GM19328 (cell line): ENCODE measurements around the gene CDK14.

Source experiments
- ATAC-seq: cut with Tn5 transposase; IDR thresholded peaks from one replicate; pipeline ENCODE4 v1.9.1; 2021; ENCODE audit warnings: mild to moderate bottlenecking, moderate library complexity; ENCODE audit not compliant: unreplicated experiment

Gene CDK14

GRCh38 chr7:90595801-90596670 lies at the start of gene CDK14:
Gene CDK14 (plus strand): TSS chr7:90596321. CDS start chr7:90596628, 307 bp downstream.
- peak; percentile 48 for ATAC-seq

GRCh38 chr7:90551036-90551435 lies 45.1 kb upstream of the CDK14 start:
- ATAC-seq, result no peak

GRCh38 chr7:90552521-90552920 lies 43.6 kb upstream of the CDK14 start:
- ATAC-seq, result no peak

GRCh38 chr7:90560730-90561129 lies 35.4 kb upstream of the CDK14 start:
- no peak for ATAC-seq

- ATAC-seq, result no peak
Measured at GRCh38 chr7:90563286-90563685, 32.8 kb upstream of the CDK14 start.

DNA sequence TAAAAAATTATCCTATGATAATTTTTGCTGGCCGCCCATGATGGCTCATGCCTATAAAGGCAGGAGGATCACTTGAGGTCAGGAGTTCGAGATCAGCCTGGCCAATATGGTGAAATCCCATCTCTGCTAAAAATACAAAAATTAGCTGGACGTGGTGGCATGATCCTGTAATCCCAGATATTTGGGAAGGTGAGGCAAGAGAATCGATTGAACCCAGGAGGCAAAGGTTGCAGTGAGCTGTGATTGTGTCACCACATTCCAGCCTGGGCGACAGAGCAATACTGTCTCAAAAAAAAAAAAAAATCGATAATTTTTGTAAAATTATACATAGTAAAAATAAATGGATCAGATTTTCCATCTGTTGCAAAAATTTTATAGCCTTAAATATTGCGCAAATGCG lies 31.7 kb upstream of the CDK14 start:
- ATAC-seq, result no peak

DNA sequence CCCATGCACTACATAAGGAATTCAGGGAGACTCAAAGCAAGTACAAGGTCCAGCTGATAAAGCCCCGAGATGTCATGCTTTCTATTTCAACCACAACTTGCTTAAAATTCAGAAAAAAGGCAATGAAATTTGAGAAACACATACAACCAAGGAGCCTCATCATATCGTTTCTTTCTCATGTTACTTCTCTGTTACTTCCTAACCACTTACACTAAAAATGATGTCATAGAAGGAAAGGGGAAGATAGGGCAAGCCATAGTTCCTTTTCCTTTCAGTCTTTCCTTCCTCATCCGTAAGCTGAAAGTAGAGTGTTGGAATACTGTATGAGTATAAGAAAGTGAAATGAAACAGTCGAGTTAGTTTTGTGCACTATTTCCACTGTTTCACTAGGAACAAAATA lies 27.9 kb upstream of the CDK14 start:
- ATAC-seq, result no peak

DNA sequence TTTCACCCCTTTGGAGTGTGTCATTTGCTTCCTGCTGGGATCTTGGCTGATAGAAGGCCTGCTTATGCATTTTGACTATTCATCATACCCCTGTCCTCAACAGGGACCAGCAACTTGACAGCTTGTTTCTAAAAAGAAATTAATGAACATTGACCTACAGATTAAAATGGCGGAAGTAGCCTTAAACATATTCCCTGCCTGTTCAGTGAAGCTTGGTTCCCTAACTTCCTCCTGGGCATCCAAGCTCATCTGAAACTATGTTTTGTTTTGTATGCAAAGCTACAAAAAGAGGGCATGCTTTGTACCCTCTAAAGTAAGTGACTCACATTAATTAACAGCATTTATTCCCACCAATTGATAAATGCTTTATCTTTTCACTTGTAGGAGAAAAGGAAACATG lies 26.8 kb upstream of the CDK14 start:
- no peak for ATAC-seq

DNA sequence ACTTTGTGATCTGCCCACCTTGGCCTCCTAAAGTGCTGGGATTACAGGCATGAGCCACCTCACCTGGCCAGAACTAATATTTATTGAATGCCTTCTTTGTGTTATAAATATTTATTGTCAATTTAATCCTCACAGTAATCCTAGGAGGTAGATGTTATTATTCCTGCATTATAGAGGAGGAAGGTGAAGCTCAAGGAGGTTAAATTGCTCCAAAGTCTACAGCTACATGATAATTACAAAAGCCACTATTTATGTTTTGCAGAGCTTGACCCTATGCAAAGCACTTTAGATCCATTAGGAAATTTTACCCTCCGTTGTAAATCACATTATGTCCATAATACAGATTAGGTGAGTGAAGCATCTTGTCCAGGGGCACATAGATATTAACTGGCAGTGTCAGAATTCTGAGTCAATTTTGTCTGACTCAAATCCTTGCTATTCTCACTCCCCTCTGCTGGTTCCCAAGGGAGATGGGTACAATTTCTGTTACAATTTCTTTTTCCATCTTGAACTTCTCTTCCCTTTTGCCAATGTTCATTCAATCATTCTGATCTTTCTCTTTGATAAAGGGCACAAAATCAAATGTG lies 25.7 kb upstream of the CDK14 start:
- ATAC-seq, result no peak

GRCh38 chr7:90574146-90574819 lies 21.8 kb upstream of the CDK14 start:
- no peak for ATAC-seq

DNA sequence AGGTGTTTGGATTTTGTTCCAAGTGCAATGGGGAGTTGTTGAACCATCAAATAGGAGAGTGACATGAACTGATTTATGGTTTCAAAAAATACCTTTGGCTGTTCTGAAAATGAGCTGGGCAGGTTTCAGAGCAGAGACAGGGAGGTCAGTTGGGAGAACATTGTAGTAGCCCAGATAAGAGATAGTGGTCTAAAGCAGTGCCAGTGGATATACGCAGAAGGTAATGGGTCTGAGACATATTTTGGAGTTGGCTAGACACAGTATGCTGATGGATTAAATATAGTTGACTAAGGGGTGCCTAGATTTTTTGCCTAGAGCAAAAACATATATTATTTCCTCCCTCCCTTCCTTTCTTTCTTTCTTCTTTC lies 21.3 kb upstream of the CDK14 start:
- ATAC-seq, result no peak

DNA sequence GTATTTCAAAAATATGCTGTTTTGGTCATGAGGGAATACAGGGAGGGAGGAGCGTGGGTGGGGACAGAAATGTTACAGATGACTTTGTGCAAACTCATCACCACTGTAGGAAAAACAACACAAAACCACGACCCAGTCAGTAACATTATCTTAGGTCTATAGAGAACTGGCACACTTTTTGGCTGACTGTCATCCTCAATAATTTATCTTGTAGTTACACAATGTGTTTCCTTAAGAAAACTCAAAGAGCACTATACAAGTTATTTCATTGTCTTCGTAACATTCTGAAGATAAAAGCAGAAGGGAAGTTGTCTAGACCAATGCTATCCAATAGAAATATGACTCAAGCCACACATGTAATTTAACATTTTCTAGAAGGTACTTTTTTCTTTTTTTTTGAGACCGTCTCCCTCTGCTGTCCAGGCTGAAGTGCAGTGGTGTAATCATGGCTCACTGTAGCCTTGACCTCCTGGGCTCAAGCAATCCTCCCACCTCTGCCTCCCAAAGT lies 16.9 kb upstream of the CDK14 start:
- ATAC-seq, result no peak

DNA sequence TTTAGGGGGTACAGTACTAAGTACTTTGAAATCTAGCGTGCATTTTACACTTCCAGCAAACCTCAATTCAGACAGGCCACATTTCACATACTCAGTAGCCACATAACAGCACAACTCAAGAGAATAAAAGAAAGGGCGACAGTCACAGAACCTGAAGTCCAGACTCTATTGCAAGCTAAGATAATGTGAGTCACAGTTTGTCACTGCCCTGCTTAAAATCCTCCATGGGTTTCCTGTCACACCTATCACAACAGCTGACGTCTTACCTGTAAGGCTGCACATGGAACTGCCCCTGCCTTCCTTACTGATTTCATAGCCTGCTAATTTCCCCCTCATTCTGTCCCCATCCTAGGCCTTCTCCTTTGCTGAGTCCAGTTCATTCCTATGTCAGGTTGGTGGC lies 16.1 kb upstream of the CDK14 start:
- no peak for ATAC-seq

DNA sequence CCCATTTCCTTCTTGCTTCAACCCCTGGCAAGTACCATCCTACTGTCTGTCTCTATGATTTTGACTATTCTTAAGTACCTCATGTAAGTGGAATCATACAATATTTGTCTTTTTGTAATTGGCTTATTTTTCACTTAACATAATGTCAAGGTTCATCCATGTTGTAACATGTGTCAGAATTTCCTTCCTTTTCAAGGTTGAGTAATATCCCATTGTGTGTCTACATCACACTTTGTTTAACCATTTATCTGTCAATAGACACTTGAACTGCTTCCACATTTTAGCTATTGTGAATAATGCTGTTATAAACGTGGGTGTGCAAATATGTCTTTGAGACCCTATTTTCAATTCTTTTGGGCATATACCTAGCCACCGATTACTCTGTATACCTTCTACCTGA lies 14.0 kb upstream of the CDK14 start:
- no peak for ATAC-seq

GRCh38 chr7:90584378-90584777 lies 11.7 kb upstream of the CDK14 start:
- ATAC-seq, result no peak

GRCh38 chr7:90586091-90586490 lies 10.0 kb upstream of the CDK14 start:
- ATAC-seq, result no peak

DNA sequence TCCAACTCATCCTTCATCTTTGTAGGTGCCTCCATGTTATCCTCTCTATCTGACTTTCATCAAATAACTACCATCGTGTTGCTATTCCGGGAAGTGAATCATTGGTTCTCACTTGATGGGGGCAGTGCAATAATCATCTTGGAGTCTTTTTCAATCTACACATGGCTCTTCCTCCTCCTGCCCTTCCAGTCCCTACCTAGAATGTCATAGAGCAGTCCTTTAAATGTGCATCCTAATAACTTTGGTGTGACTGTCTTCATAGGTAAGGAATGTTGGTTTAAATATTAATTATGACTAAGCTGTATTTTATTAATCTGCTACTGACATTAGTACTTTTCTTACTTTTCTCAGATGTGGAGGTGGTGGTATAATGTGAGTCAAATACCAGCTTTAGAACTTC lies 8.4 kb upstream of the CDK14 start:
- ATAC-seq, result no peak

DNA sequence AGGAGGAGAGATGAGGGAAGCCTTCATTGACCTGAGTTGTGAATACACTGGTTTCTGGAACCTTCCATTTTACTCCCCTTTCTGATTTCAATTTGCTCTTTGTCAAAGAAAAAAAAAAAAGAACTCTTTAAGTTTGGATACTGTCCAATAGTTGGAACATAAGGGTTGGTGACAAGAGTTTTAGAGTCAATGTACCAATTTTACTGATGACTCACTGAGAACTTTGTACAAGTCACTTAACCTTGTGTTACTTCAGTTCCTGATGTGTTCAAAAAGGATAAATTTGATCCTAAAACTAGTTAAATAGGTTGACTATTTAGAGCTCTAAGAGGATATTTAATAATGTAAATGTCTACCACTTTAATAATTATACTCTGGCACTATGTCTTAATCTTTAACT lies 4.1 kb upstream of the CDK14 start:
- no peak for ATAC-seq

DNA sequence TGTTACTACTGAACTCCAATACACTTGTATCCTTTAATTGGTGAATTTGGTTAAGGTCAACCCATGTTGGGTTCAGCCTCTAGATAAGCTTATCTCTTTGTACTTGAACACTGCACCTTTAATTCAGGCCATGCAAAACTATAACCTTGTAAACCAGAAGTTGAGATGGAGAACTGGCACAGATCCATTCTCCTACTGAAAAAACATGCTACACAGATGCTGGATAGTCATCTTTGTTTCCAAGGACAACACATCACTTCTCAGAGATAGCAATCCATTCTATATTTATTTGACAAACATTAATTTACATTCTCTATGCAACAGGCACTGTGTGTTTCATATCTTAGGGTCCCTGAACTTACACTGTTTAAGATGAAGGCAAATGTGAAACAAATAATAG lies 2.9 kb upstream of the CDK14 start:
- ATAC-seq, result no peak

GRCh38 chr7:90594751-90595317 lies 1.3 kb upstream of the CDK14 start:
- ATAC-seq, result no peak

- no peak for ATAC-seq
Measured at GRCh38 chr7:90595342-90595800, 750 bp upstream of the CDK14 start.
